ENCODE data around the gene RNF151. TPM values are rescaled to one million over a fixed set of nuclear protein-coding genes. Genes with fewer than 3 reads are reported as not detected.
"Not testable (repeated sequence)": the region's sequence is repeated elsewhere in the genome, so short reads cannot be mapped to it uniquely, and the experiment has no call there.

RNF151 gene
- total RNA-seq, 1 experiment from 2014 or later, result not detected

DNA sequence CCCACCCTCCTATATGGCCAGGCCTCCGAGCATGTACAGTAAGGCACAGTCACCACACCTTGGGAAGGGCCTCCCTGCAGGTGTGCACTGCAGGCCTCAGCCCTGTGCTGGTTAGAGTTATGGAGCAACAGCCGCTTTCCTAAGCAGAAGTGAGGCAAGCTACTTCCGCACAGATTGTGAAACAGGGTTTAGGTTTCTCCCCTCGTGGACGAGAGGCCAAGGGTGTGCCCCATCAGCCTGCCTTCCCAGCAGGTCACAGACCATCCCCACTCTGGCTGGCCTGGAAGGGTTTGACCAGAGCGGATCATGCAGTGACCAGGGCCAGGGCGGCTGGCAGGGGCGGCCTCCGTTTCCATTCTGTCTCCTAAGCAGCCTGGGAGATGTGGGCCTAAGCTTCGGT lies 28.3 kb upstream of the RNF151 start:
- no peak for DNase-seq (ENCODE audit: extremely low read depth, low read depth)

DNA sequence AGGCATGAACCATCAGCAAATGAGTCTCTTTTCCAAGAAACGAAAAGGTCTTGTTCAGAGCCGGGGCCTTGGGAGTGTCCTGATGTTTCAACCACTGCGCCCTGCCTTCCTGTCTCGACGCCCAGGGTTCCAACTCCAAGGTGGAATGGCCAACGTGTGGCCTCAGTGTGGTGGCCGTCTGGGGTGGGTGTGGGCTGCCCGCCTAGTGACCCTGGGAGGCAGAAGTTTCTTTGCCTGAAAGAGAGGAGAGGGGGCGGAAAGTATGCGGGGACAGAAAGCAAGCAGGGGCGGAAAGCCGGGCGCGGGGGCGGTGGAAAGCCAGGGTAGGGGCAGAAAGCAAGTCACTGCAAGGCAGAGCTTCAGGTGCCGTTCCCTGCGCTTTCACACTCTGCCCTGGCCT lies 27.7 kb upstream of the RNF151 start:
- no peak for DNase-seq (ENCODE audit: extremely low read depth, low read depth)

DNA sequence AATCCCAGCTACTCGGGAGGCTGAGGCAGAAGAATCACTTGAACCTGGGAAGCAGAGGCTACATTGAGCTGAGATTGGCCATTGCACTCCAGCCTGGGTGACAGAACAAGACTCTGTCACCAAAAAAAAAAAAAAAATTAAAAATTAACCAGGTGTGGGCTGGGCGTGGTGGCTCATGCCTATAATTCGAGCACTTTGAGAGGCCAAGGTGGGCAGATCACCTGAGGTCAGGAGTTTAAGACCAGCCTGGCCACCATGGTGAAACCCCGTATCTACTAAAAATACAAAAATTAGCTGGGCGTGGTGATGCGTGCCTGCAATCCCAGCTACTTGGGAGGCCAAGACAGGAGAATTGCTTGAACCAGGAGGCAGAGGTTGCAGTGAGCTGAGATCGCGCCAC lies 26.8 kb upstream of the RNF151 start:
- DNase-seq (ENCODE audit: extremely low read depth, low read depth), result not testable (repeated sequence)

DNA sequence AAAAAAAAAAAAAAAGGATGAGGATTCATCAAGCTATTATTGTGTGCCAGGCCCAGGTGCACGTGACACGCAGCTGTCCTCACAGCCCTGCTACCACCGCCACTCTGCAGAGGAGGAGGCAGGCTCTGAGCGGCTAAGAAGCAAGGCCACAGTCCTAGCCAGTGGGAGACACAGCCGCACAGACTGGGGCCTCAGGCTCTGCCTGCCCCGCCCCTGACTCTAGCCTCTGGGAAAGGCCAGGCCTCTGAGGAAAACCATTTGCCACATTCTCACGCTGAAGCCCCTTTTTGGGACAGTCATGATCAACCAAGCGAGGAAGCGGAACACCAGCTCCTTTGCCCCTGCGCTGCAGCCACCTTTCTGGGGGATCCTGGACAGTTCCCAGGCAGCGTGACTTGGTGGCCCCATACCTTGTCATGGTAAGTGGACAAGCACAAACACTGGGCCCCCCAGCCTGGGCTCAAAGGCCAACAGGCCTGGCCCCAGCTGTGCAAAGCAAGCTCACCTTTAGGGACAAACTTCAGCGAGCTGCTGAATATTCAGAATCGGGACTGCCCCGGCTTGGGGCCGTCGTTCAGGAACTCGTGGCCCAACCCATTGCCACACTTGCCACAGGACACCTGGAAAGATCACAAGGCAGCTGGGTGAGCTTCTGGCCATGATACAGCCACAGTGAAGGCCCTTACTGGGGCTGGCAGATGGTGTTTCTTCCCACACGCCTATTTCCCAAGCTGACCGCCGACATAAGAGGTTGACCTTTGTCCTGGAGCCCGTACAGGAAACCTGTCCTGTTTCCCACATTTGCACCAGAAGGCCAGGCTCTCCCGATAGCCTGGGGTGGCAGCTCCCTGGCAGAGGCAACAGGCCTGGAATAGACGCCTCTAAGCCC lies 26.1 kb upstream of the RNF151 start:
- no peak for DNase-seq (ENCODE audit: extremely low read depth, low read depth)

DNA sequence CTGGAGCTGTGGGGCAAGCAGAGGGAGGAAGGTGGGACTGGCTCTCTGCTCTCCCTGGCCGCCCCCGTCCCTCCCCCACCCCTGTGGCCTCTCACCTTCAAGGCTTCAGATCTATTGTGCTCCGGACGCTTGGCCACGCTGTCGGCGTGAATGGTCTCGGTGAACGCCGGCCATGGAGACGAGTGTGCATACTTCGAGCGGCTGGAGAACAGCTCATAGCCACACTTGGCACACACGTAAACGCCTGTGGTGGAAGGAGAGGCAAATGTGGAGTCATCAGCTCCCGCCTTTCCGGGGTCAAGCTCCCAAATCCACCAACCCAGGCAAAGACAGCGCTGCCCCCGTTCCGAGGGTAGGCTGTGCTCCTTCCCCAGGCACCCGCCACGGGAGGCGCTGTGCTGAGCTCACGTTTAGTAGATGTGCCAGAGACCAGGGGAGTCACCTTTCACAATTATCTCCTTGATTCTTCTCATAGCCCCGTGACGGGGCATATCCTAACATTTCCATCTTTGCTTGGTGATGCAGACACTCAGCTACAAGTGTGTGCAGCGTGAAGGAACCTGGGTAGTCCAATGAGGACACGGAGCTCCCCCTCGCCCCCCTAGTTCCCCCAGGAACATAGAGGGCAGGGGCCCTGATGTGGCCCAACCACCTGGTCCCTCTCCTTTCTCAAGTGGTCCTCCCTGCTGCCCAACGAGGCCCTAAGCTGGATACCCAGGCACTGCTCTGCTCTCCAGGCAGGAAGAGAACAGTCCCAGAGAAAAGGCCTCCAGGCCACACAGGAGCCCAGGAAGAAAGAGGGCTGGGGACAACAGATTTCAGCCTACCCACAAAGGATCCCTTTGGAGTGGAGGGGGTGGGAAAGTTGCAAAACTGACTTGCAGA lies 25.3 kb upstream of the RNF151 start:
- no peak for DNase-seq (ENCODE audit: extremely low read depth, low read depth)

DNA sequence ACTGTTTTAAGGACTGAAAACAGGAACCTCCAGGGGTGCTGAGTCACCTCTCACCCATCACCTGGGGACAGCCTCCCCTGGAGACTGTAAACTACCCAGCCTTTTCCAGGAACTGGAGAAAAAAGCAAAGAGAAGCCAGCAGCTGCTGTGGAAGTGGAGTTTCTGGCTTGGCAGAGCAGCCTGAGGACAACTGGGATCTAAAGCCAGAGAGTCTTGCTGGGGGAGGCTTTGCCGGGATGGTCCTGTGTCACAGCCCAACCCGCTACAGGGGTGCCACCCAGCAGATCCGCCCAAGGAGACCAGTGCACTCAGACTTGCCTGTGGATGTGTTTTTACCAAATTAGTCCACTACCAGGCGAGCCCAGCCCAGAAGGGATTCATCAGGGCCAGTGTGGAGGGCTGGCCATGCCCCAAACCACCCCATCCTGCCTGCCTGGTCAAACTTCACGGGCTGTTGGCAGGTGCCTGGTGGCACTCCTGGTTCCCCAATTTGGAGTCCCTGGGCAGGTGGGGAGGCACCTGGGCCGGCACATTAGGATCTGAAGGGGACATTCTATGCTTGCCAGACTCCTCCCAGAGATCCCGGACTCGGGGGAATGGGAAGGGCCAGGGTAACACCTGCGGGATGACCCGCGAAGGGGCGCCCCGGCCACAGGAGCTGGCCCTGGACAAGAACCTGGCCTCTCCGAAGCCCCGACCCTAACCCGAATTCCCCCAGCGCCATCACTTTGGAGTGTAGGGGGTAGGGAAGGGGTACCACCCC lies 24.4 kb upstream of the RNF151 start:
- no peak for DNase-seq (ENCODE audit: extremely low read depth, low read depth)

DNA sequence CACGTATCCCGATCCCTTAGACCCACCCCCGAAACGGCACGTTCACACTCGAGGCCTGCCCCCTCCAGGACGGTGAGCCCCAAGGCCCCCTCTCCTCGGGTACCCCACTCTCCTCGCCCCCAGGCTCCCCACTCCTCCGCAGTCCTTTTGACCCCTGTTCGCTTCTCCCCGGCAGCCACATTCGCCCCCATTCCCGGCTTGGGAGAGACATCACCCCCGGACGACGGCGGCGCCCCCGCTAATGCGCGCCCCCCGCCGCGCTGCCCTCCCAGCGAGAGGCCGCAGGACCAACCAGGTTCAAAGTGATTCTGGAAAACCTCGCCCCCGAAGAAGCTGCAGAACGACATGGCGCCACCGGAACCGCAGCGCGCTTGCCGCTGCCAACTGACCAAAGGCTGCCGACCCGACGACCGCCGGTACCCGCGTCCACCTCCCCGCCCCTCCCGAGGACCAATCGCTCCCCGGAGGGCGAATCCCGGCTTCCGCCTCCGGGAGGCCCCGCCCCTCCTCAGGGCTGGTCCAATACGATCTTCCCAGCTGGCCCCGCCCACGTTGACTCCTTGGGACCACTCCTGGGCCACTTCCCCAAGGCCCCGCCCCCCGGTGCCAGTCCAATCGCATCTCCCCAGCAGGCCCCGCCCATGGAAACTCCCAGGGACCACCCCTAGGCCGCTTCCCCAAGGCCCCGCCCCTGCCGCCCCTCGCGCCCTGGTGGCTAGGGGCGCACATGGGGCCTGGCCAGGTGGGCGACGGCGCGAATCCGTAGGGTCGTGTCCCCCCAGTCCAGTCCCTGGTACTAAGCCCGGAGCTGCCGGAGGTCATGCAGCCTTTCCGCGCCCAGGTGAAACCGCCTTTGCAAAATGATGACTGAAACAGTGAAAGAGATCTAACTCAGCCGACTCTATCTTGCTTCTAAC lies 23.6 kb upstream of the RNF151 start, which contains the start of gene MSRB1:
TSS of gene MSRB1 (minus strand) at position 390 of the 917 bp plus-strand sequence. CDS start at position 347, 43 bp downstream.
- peak; percentile 99 for DNase-seq (ENCODE audit: extremely low read depth, low read depth)

DNA sequence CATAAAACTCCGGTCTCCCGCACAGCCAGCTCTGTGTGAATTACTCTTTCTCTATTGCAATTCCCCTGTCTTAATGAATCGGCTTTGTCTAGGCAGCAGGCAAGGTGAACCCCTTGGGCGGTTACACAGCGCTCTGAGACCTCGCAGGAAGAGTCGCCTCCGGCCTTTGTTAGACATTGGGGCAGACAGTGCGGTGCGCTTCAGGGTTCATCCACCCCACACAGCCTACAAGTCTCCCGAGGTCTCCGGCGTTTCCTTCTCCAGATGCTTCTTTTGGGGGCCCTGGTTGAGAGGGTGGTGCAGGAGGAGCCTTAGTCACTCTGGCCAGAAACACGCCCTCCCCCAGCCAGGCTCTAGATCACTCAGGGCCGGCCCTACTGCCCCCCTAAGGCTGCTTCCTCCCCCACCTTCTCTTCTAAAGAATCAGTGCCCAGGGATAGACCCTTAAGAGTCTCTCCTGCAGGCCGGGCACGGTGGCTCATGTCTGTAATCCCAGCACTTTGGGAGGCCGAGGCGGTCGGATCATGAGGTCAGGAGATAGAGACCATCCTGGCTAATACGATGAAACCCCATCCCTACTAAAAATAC lies 21.9 kb upstream of the RNF151 start:
- no peak for DNase-seq (ENCODE audit: extremely low read depth, low read depth)

DNA sequence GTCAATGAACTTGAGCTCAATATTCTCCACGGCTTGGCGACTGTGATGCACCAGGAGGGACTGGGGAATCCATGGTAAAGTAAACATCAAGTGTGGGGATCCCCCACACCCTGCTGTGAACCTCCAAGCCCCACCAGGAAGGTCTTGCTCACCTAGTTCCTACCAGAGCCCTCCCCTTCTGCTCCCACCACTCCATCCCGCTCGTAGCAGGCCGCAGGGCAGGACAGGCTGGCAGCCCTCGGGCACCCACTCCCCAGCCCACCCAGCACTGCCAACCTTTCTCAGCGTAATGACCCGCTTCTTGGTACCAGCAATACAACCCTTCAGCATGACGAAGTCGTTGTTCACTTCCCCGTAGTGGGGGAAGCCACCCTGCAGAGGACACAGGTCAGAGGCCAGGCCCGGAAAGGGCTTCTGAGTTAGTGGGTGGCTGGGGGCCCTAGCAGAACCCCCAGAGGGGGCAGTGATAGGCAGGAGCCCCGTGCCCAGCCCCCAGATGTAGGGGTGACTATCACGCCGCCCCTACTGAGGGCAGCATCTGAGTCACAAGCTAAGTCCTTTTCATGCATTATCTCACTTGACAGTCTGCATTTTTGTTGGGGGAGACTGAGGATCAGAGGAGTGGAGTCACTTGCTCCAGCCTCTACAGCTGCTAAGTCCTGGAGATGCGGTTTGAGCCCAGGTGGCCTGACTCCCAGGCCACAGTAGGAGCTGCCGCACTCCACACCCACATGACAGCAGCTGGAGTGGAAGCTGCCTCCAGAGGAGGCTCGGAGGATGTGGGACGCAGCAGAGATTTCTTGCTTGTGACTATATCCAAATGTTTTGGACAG lies 20.9 kb upstream of the RNF151 start:
- no peak for DNase-seq (ENCODE audit: extremely low read depth, low read depth)

DNA sequence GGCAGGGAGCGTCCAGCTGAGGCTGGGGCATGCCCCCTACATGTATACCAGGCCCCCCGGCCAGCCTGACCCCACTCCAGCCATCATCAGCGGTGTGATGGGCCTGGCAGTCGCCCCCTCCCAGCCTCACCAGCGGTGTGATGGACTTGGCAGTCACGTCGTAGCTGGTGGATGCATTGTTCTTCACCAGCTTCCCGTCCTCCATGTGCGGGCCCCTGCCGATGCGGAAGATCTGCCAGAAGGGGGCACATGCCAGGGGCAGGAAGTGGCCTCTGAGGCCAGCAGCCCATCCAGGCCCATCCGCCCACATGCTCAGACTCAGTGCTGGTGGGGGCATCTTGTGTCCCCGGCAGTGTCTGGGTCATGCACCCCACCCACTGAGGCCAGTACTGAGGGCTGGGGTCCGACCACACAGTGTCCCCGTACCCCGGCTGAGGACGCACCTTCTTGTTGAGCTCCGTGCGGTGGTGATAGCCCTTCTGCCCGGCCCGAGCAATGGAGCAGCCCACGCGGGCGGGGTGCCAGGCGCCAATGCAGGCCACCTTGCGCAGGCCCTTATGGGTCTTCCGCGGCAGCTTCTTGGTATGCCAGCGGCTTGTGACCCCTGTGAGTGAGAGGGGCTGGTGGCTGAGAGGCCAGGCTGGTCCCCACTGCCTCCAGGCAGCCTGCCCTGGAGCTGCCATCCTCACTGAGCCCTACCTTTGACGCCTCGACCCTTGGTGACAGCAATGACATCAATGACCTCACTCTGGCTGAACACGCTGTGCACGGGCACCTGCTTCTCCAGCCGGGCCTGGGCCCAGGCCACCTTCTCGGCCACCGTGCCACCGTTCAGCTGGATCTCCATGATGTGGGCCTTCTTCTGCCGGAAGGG lies 19.9 kb upstream of the RNF151 start:
- DNase-seq (ENCODE audit: extremely low read depth, low read depth), result no peak

DNA sequence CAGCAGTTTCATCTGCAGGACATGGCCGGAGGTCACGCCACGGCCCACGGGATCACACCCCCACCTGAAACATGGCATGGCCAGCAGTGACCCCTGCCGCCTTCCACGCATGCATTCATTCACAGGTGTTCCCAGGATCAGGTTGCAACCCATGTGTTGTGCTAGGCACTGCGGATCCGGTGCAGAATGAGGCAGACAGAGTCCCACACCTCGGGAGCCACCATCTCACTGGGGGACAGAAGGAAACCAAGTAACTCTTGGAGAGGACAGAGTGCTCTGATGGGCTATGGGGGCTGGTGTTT lies 19.3 kb upstream of the RNF151 start:
- no peak for DNase-seq (ENCODE audit: extremely low read depth, low read depth)

DNA sequence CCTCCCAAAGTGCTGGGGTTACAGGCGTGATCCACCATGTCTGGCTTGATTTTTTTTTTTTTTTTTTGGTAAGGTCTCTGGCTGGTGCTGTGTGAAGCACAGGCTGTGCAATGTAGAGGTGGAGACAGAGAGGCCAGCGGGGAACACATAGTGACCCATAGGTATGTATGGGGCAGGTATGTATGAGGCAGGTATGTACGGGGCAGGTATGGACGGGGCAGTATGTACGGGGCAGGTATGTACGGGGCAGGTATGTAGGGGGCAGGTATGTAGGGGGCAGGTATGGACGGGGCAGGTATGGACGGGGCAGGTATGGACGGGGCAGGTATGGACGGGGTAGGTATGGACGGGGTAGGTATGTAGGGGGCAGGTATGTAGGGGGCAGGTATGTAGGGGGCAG lies 17.1 kb upstream of the RNF151 start:
- DNase-seq (ENCODE audit: extremely low read depth, low read depth), result no peak

DNA sequence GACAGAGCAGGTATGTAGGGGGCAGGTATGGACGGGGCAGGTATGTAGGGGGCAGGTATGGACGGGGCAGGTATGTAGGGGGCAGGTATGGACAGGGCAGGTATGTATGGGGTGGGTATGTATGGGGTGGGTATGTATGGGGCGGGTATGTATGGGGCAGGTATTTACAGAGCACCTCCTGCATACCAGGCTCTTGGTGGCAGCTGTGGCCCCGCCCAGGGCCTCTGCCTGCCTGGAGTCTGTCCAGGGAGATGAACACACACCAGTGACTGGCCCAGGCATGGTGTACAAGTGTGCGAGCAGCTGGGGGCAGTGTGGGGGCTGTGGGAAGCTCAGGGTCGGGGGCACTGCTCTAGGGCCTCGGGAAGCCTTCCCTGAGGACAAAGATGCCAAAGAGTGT lies 16.6 kb upstream of the RNF151 start:
- DNase-seq (ENCODE audit: extremely low read depth, low read depth), result no peak

DNA sequence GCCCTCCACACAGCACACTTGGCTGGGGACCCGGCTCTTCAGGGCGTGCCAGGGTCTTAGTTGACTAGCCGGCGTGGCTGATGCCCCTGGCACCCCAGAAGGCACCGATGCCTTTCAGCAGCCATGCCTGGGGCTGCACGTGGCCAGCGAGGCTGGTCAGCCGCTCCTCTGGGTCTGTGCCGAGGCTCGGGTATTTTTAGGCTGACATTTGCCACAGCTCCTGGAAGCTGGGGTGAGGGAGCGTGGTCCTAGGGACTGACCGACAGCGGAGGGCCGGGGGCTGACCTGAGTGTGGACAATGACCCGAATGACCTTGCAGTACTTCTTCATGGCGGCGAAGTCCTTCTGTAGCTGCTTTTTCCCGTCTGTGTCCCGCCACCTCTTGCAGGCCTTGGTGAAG lies 16.1 kb upstream of the RNF151 start:
- no peak for DNase-seq (ENCODE audit: extremely low read depth, low read depth)

DNA sequence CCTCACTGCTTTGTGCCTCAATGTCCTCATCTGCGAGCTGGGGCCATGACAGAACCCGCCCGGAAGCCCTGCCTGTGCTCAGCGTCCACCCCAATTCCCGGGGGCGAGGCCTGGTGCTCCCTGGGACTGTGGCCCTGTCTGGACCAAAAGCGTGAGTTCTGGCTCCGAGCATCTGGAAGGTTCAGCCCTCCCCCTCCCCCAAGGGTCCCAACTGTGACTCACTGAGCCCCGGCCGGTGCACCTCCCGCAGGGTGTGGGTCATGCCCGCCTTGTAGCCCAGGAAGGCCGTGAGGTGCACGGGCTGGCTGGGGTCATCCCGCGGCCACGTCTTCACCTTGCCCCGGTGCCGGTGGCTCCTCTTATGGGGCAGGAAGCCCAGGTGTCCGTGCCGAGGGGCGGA lies 12.9 kb upstream of the RNF151 start:
- DNase-seq (ENCODE audit: extremely low read depth, low read depth), result no peak

DNA sequence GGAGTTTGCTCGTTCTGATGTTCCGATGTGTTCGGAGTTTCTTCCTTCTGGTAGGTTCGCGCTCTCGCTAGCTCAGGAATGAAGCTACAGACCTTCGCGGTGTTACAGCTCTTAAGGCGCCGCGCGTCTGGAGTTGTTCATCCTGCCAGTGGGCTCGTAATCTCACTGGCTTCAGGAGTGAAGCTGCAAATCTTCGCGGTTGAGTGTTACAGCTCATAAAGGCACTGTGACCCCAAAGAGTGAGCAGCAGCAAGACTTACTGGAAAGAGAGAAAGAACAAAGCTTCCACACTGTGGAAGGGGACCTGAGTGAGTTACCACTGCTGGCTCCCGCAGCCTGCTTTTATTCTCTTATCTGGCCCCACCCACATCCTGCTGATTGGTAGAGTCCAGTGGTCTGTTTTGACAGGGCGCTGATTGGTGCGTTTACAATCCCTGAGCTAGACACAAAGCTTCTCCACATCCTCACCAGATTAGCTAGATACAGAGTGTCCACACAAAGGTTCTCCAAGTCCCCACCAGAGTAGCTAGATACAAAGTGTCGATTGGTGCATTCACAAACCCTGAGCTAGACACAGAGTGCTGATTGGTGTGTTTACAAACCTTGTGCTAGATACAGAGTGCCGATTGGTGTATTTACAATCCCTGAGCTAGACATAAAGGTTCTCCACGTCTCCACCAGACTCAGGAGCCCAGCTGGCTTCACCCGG lies 9.1 kb upstream of the RNF151 start:
- not testable (repeated sequence) for DNase-seq (ENCODE audit: extremely low read depth, low read depth)

DNA sequence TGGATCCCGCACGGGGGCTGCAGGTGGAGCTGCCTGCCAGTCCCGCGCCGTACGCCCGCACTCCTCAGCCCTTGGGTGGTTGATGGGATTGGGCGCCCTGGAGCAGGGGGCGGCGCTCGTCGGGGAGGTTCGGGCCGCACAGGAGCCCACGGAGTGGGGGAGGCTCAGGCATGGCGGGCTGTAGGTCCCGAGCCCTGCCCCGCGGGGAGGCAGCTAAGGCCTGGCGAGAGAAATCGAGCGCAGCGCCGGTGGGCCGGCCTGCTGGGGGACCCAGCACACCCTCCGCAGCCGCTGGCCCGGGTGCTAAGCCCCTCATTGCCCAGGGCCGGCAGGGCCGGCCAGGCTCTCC lies 8.5 kb upstream of the RNF151 start:
- DNase-seq (ENCODE audit: extremely low read depth, low read depth), result not testable (repeated sequence)
